Subcutaneous abdominal adipose tissue (tissue), 5 donors: ENCODE results near the gene MRPL4.

Source experiments
- H3K27ac ChIP-seq: one replicate; pipeline ENCODE4 v1.7.0; 2013; ENCODE audit warnings: low read depth, mild to moderate bottlenecking, inconsistent platforms, low read length, moderate library complexity
- H3K27me3 ChIP-seq, 5 donors: one replicate each; pipeline ENCODE4 v1.7.0; 2013; ENCODE audit warnings: low read length in 5 of 5, inconsistent platforms in 1 of 5; ENCODE audit not compliant: control insufficient read depth in 5 of 5, insufficient read depth in 4 of 5
- H3K36me3 ChIP-seq, 5 donors: one replicate each; pipeline ENCODE4 v1.7.0; 2013; ENCODE audit warnings: low read length in 5 of 5; ENCODE audit not compliant: control insufficient read depth in 5 of 5, insufficient read depth in 5 of 5
- H3K4me1 ChIP-seq, 5 donors: one replicate each; pipeline ENCODE4 v1.7.0; 2013; ENCODE audit warnings: low read length in 5 of 5, mild to moderate bottlenecking in 3 of 5, moderate library complexity in 1 of 5; ENCODE audit not compliant: control insufficient read depth in 5 of 5, insufficient read depth in 5 of 5
- H3K4me3 ChIP-seq, 5 donors: one replicate each; pipeline ENCODE4 v1.7.0; 2013; ENCODE audit warnings: low read length in 5 of 5, low read depth in 1 of 5
- H3K9ac ChIP-seq, 5 donors: one replicate each; pipeline ENCODE4 v1.7.0; 2013; ENCODE audit warnings: low read length in 5 of 5, mild to moderate bottlenecking in 4 of 5, moderate library complexity in 3 of 5
- H3K9me3 ChIP-seq, 5 donors: one replicate each; pipeline ENCODE4 v1.7.0; 2013; ENCODE audit warnings: low read length in 5 of 5; ENCODE audit not compliant: control insufficient read depth in 5 of 5
- donor health status: healthy.
- donor health status: healthy.
- donor health status: healthy.
- donor health status: healthy.
- donor health status: healthy.

MRPL4 gene

DNA sequence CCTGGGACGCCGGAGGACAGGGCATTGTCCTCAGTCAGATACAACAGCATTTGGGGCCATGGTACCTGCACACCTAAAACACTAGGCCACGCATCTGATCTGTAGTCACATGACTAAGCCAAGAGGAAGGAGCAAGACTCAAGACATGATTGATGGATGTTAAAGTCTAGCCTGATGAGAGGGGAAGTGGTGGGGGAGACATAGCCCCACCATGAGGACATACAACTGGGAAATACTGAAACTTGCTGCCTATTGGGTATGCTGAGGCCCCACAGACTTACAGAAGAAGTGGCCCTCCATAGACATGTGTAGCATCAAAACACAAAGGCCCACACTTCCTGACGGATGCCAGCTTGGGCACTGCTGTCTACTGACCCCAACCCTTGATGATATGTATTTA lies 33.4 kb downstream of the MRPL4 start:
- H3K4me1 ChIP-seq: peaks cover 3 to 51% (median 34%) of the 10 kb centered on the region in 5 donors
- H3K27ac ChIP-seq: no peak overlapping the region

DNA sequence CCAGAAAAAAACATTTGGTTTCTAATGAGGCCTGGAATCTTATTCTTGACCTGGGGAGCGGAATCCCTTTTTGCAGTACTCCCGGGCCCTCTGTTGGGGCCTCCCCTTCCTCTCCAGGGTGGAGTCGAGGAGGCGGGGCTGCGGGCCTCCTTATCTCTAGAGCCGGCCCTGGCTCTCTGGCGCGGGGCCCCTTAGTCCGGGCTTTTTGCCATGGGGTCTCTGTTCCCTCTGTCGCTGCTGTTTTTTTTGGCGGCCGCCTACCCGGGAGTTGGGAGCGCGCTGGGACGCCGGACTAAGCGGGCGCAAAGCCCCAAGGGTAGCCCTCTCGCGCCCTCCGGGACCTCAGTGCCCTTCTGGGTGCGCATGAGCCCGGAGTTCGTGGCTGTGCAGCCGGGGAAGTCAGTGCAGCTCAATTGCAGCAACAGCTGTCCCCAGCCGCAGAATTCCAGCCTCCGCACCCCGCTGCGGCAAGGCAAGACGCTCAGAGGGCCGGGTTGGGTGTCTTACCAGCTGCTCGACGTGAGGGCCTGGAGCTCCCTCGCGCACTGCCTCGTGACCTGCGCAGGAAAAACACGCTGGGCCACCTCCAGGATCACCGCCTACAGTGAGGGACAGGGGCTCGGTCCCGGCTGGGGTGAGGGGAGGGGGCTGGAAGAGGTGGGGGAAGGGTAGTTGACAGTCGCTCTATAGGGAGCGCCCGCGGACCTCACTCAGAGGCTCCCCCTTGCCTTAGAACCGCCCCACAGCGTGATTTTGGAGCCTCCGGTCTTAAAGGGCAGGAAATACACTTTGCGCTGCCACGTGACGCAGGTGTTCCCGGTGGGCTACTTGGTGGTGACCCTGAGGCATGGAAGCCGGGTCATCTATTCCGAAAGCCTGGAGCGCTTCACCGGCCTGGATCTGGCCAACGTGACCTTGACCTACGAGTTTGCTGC lies 35.1 kb downstream of the MRPL4 start, which contains the start of gene ICAM4:
Gene ICAM4, plus strand, starts transcription at position 153 of the 935 bp plus-strand sequence. Its CDS starts 58 bp downstream, at position 211.
- H3K4me1 ChIP-seq: peaks cover 5 to 68% (median 51%) of the 10 kb centered on the region in 5 donors
- peak within 1 kb of the TSS in 3 of 5 donors; percentile 22 to 32 (median 26) for H3K4me3 ChIP-seq
- no peak within 1 kb of the TSS for H3K27ac ChIP-seq

More for the DNA sequence above, 33.4 kb downstream of the MRPL4 start:
- H3K9ac ChIP-seq: no peak overlapping the region
- H3K36me3 ChIP-seq: peaks cover 0 to 46% (median 28%) of the 10 kb centered on the region in 5 donors
- H3K27me3 ChIP-seq: peaks cover 19 to 38% (median 29%) of the 10 kb centered on the region in 5 donors
- no peaks in the 10 kb centered on the region for H3K9me3 ChIP-seq
- H3K4me3 ChIP-seq: no peak overlapping the region

DNA sequence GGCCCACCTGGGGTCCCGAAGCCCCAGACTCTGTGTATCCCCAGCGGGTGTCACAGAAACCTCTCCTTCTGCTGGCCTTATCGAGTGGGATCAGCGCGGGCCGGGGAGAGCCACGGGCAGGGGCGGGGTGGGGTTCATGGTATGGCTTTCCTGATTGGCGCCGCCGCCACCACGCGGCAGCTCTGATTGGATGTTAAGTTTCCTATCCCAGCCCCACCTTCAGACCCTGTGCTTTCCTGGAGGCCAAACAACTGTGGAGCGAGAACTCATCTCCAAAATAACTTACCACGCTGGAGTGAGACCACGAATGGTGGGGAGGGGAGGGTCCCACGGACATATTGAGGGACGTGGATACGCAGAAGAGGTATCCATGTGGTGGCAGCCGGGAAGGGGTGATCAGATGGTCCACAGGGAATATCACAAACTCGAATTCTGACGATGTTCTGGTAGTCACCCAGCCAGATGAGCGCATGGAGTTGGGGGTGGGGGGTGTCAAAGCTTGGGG lies 36.7 kb downstream of the MRPL4 start:
- Histone ChIP-seq H3K4me3 (peak overlapping the region in 3 of 5 donors; percentile 29 to 66 (median 43)), H3K27me3 (peaks cover 43 to 71% (median 56%) of the 10 kb centered on the region in 5 donors), H3K36me3 (peaks cover 0 to 26% (median 21%) of the 10 kb centered on the region in 5 donors), H3K9me3 (no peaks in the 10 kb centered on the region), H3K9ac (no peak overlapping the region), H3K4me1 (peaks cover 5 to 85% (median 61%) of the 10 kb centered on the region in 5 donors), H3K27ac (no peak overlapping the region)

More for the DNA sequence above, 35.1 kb downstream of the MRPL4 start, which contains the start of gene ICAM4:
- Histone ChIP-seq H3K36me3 (peaks cover 0 to 36% (median 28%) of the 10 kb centered on the region in 5 donors), H3K9me3 (no peaks in the 10 kb centered on the region), H3K9ac (no peak within 1 kb of the TSS), H3K27me3 (peaks cover 32 to 54% (median 41%) of the 10 kb centered on the region in 5 donors)

DNA sequence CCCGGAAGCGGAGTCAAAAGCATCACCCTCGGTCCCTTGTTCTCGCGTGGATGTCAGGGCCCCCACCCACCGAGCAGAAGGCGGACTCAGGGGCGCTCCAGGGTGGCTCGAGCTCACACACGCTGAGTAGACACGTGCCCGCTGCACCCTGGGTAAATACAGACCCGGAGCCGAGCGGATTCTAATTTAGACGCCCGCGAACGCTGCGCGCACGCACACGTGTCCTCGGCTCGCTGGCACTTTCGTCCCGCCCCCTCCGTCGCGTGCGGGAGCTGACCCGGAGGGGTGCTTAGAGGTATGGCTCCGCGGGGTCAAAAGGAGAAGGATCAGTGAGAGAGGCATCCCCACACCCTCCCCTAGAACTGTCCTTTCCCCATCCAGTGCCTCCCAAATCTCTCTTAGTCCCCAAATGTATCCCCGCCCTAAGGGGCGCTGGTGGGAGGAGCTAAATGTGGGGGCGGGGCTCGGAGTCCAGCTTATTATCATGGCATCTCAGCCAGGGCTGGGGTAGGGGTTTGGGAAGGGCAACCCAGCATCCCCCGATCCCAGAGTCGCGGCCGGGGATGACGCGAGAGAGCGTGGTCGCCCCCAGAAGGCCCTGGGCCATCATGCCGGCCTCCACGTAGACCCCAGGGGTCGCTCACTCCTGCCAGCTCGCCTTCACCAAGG lies 37.3 kb downstream of the MRPL4 start:
- Histone ChIP-seq H3K36me3 (peaks cover 0 to 20% (median 15%) of the 10 kb centered on the region in 5 donors), H3K9me3 (no peaks in the 10 kb centered on the region), H3K27ac (no peak overlapping the region), H3K4me3 (peak overlapping the region in 3 of 5 donors; percentile 29 to 66 (median 43)), H3K27me3 (peaks cover 47 to 77% (median 62%) of the 10 kb centered on the region in 5 donors), H3K9ac (peak overlapping the region in 1 of 5 donors; percentile 39), H3K4me1 (peaks cover 5 to 86% (median 61%) of the 10 kb centered on the region in 5 donors)

DNA sequence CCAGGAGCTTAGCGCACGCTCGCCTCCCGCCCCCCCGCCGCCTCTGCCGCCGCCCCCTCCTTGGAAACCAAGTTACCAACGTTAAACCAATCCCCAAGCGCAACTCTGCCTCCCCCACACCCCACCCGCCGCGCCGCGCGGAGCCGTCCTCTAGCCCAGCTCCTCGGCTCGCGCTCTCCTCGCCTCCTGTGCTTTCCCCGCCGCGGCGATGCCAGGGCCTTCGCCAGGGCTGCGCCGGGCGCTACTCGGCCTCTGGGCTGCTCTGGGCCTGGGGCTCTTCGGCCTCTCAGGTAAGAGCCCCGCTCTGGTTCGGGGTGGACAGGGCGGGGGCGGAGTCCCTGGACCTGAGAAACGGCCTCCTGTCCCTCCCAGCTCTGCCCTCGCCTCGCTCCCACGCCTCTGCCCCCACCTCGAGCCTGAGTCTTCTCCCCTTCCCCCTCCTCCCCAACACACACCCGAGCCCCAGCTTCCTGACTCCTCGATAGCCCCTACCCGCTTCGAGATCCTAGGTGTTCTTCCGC lies 37.9 kb downstream of the MRPL4 start, which contains the start of gene ICAM5:
Gene ICAM5, plus strand, starts transcription at position 117 of the 521 bp plus-strand sequence. Its CDS starts 92 bp downstream, at position 209.
- H3K9ac ChIP-seq: peak within 1 kb of the TSS in 1 of 5 donors; percentile 45
- peak within 1 kb of the TSS in 3 of 5 donors; percentile 51 to 66 (median 52) for H3K4me3 ChIP-seq
- H3K27ac ChIP-seq: no peak within 1 kb of the TSS
- H3K27me3 ChIP-seq: peaks cover 49 to 83% (median 66%) of the 10 kb centered on the region in 5 donors
- peaks cover 0 to 14% (median 9%) of the 10 kb centered on the region in 5 donors for H3K36me3 ChIP-seq
- no peaks in the 10 kb centered on the region for H3K9me3 ChIP-seq
- peaks cover 5 to 88% (median 61%) of the 10 kb centered on the region in 5 donors for H3K4me1 ChIP-seq

DNA sequence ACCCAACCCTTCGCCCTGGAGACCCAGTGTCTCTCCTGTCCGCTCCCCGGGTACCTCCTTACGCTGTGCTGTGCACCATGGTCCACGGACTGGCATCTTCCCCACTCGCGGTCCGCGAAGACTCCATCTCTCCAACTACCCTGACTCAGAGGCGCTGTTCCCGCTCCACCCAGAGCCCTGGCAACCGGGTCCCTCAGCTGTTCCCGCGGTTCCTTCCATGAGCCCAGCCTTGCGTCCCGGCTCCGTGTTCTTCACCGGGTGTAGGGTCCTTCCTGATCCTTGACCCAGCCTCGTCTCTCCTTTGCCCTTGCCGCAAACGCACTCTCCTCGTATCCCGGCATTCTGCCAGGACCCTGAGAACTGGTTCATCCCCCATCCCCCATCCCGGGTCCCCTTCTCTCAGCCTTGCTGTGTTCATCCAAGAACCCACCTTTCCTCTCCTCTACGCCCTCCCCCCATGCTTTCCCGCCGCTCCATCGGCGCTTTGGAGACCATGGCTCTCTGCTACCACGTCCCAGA lies 38.4 kb downstream of the MRPL4 start:
- H3K4me1 ChIP-seq: peaks cover 4 to 88% (median 66%) of the 10 kb centered on the region in 5 donors

DNA sequence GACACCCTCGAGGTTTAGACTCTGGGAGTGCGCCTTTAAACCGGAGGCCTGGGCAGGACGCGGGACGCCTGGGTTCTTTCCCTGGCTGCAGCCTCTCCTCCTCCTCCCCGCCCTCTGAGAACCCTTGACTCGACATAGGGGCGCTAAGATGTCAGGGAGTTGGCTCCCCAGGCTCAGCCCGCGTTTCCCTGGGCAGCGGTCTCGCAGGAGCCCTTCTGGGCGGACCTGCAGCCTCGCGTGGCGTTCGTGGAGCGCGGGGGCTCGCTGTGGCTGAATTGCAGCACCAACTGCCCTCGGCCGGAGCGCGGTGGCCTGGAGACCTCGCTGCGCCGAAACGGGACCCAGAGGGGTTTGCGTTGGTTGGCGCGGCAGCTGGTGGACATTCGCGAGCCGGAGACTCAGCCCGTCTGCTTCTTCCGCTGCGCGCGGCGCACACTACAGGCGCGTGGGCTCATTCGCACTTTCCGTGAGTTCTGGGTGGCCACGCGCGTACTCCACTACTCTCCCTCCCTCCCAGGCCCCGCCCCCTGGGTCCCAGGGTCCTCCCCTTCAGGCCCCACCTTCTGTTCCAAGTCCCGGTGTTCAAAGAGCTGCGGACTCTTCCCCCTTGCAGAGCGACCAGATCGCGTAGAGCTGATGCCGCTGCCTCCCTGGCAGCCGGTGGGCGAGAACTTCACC lies 39.0 kb downstream of the MRPL4 start:
- H3K27me3 ChIP-seq: peaks cover 53 to 93% (median 77%) of the 10 kb centered on the region in 5 donors
- peaks cover 2 to 88% (median 70%) of the 10 kb centered on the region in 5 donors for H3K4me1 ChIP-seq
- no peaks in the 10 kb centered on the region for H3K9me3 ChIP-seq
- H3K4me3 ChIP-seq: peak overlapping the region in 4 of 5 donors; percentile 32 to 66 (median 52)
- peak overlapping the region in 2 of 5 donors; percentile 41 to 45 for H3K9ac ChIP-seq
- peaks cover 0 to 3% (median 0%) of the 10 kb centered on the region in 5 donors for H3K36me3 ChIP-seq
- no peak overlapping the region for H3K27ac ChIP-seq

More for the DNA sequence above, 38.4 kb downstream of the MRPL4 start:
- Histone ChIP-seq H3K9me3 (no peaks in the 10 kb centered on the region), H3K36me3 (peaks cover 0 to 9% (median 4%) of the 10 kb centered on the region in 5 donors), H3K27me3 (peaks cover 49 to 88% (median 71%) of the 10 kb centered on the region in 5 donors), H3K4me3 (peak overlapping the region in 3 of 5 donors; percentile 51 to 66 (median 52)), H3K9ac (peak overlapping the region in 1 of 5 donors; percentile 45), H3K27ac (no peak overlapping the region)

DNA sequence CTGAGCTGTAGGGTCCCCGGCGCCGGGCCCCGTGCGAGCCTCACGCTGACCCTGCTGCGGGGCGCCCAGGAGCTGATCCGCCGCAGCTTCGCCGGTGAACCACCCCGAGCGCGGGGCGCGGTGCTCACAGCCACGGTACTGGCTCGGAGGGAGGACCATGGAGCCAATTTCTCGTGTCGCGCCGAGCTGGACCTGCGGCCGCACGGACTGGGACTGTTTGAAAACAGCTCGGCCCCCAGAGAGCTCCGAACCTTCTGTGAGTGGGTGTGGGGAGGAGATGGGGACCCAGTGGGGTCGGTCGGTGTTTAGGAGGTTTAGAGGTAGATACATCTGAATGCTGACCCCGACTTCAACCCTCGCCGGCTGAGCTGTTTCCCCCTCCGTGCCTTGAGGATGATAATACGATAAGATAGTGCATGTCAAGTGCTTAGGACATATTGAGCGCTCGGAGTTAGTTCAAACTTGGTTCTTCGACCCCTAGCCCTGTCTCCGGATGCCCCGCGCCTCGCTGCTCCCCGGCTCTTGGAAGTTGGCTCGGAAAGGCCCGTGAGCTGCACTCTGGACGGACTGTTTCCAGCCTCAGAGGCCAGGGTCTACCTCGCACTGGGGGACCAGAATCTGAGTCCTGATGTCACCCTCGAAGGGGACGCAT lies 39.7 kb downstream of the MRPL4 start:
- Histone ChIP-seq H3K36me3 (no peaks in the 10 kb centered on the region), H3K27ac (no peak overlapping the region), H3K9ac (peak overlapping the region in 2 of 5 donors; percentile 30 to 41), H3K4me1 (peaks cover 2 to 84% (median 65%) of the 10 kb centered on the region in 5 donors), H3K9me3 (no peaks in the 10 kb centered on the region), H3K4me3 (peak overlapping the region in 4 of 5 donors; percentile 32 to 66 (median 52)), H3K27me3 (peaks cover 60 to 91% (median 80%) of the 10 kb centered on the region in 5 donors)
